Stimulated activated memory B cell treated with anti-CD40 and anti-IgM and Interleukin-4, amounts not matched to agents 10 μg/mL and 1 μg/mL and 100 μg/mL, for 72 hours (primary cell): ENCODE data around the gene ARHGAP24.
A peak's percentile ranks its signal among the peaks of the same experiment; 100 is the strongest.

ENCODE experiments used
- ATAC-seq: fragments of 150-1000 bp; cut with Tn5 transposase; 2 replicates; pipeline ENCODE4 v1.10.0; 2021
- H3K27ac Mint-ChIP-seq: one replicate; pipeline ENCODE4 v1.8.0; 2022; ENCODE audit warnings: mild to moderate bottlenecking, mixed read lengths
- H3K27me3 Mint-ChIP-seq: one replicate; pipeline ENCODE4 v1.8.0; 2022; ENCODE audit warnings: mixed read lengths
- H3K36me3 Mint-ChIP-seq: one replicate; pipeline ENCODE4 v1.8.0; 2022; ENCODE audit warnings: mixed read lengths
- H3K4me1 Mint-ChIP-seq: one replicate; pipeline ENCODE4 v1.8.0; 2022; ENCODE audit warnings: mixed read lengths
- H3K4me3 Mint-ChIP-seq: one replicate; pipeline ENCODE4 v1.8.0; 2022; ENCODE audit warnings: mild to moderate bottlenecking, moderate library complexity, mixed read lengths
- H3K9me3 Mint-ChIP-seq: one replicate; pipeline ENCODE4 v1.8.0; 2022; ENCODE audit warnings: mixed read lengths

The ARHGAP24 gene

GRCh38 chr4:85571008-85571407, 96.1 kb downstream of the ARHGAP24 start:
- Mint-ChIP-seq H3K27me3 (no peaks in the 10 kb centered on the region), H3K4me1 (peaks cover 28% of the 10 kb centered on the region)

GRCh38 chr4:85573270-85573669, 98.3 kb downstream of the ARHGAP24 start:
- Mint-ChIP-seq H3K4me3 (no peak overlapping the region), H3K27me3 (no peaks in the 10 kb centered on the region), H3K27ac (no peak overlapping the region), H3K36me3 (peaks cover 35% of the 10 kb centered on the region), H3K9me3 (no peaks in the 10 kb centered on the region), H3K4me1 (peaks cover 28% of the 10 kb centered on the region)
- no peak for ATAC-seq

More at GRCh38 chr4:85571008-85571407, 96.1 kb downstream of the ARHGAP24 start:
- Mint-ChIP-seq H3K9me3 (no peaks in the 10 kb centered on the region), H3K27ac (peak overlapping the region; percentile 88), H3K36me3 (peaks cover 24% of the 10 kb centered on the region), H3K4me3 (no peak overlapping the region)
- ATAC-seq = no peak

GRCh38 chr4:85577307-85577706, 102.4 kb downstream of the ARHGAP24 start:
- H3K27me3 Mint-ChIP-seq = no peaks in the 10 kb centered on the region
- no peak for ATAC-seq
- H3K4me3 Mint-ChIP-seq = no peak overlapping the region

GRCh38 chr4:85579942-85580341, 105.0 kb downstream of the ARHGAP24 start:
- no peak for ATAC-seq
- Mint-ChIP-seq H3K27me3 (no peaks in the 10 kb centered on the region), H3K27ac (no peak overlapping the region), H3K4me3 (no peak overlapping the region), H3K4me1 (peaks cover 15% of the 10 kb centered on the region), H3K9me3 (no peaks in the 10 kb centered on the region), H3K36me3 (peaks cover 30% of the 10 kb centered on the region)

More at GRCh38 chr4:85577307-85577706, 102.4 kb downstream of the ARHGAP24 start:
- Mint-ChIP-seq H3K4me1 (peaks cover 15% of the 10 kb centered on the region), H3K9me3 (no peaks in the 10 kb centered on the region), H3K27ac (no peak overlapping the region), H3K36me3 (peaks cover 30% of the 10 kb centered on the region)

GRCh38 chr4:85580489-85580888, 105.5 kb downstream of the ARHGAP24 start:
- Mint-ChIP-seq H3K27ac (no peak overlapping the region), H3K36me3 (peaks cover 30% of the 10 kb centered on the region), H3K4me3 (no peak overlapping the region), H3K9me3 (no peaks in the 10 kb centered on the region), H3K27me3 (no peaks in the 10 kb centered on the region), H3K4me1 (peaks cover 15% of the 10 kb centered on the region)
- ATAC-seq = no peak

GRCh38 chr4:85587952-85588351, 113.0 kb downstream of the ARHGAP24 start:
- Mint-ChIP-seq H3K4me3 (no peak overlapping the region), H3K27ac (peak overlapping the region; percentile 38), H3K27me3 (no peaks in the 10 kb centered on the region), H3K36me3 (peaks cover 28% of the 10 kb centered on the region), H3K9me3 (peaks cover 3% of the 10 kb centered on the region), H3K4me1 (peaks cover 37% of the 10 kb centered on the region)
- ATAC-seq = no peak

- Mint-ChIP-seq H3K4me1 (peaks cover 57% of the 10 kb centered on the region), H3K27ac (peak overlapping the region; percentile 27), H3K4me3 (no peak overlapping the region), H3K36me3 (peaks cover 37% of the 10 kb centered on the region), H3K9me3 (peaks cover 3% of the 10 kb centered on the region), H3K27me3 (no peaks in the 10 kb centered on the region)
- ATAC-seq = no peak
Observed at GRCh38 chr4:85591406-85592098, 116.6 kb downstream of the ARHGAP24 start.

- Mint-ChIP-seq H3K36me3 (peaks cover 41% of the 10 kb centered on the region), H3K27ac (peak overlapping the region; percentile 36), H3K9me3 (peaks cover 3% of the 10 kb centered on the region), H3K4me1 (peaks cover 49% of the 10 kb centered on the region), H3K4me3 (no peak overlapping the region), H3K27me3 (no peaks in the 10 kb centered on the region)
- ATAC-seq = no peak
Observed at GRCh38 chr4:85595098-85595775, 120.3 kb downstream of the ARHGAP24 start.

- Mint-ChIP-seq H3K27ac (peak overlapping the region; percentile 36), H3K27me3 (no peaks in the 10 kb centered on the region), H3K9me3 (peaks cover 3% of the 10 kb centered on the region), H3K4me3 (no peak overlapping the region), H3K4me1 (peaks cover 50% of the 10 kb centered on the region), H3K36me3 (peaks cover 43% of the 10 kb centered on the region)
- ATAC-seq = no peak
Observed at GRCh38 chr4:85595796-85596559, 121.0 kb downstream of the ARHGAP24 start.

GRCh38 chr4:85598936-85599335, 124.0 kb downstream of the ARHGAP24 start:
- no peak overlapping the region for H3K27ac Mint-ChIP-seq
- H3K27me3 Mint-ChIP-seq = no peaks in the 10 kb centered on the region
- peaks cover 16% of the 10 kb centered on the region for H3K36me3 Mint-ChIP-seq
- peaks cover 29% of the 10 kb centered on the region for H3K4me1 Mint-ChIP-seq
- no peaks in the 10 kb centered on the region for H3K9me3 Mint-ChIP-seq
- no peak overlapping the region for H3K4me3 Mint-ChIP-seq
- ATAC-seq = no peak

- Mint-ChIP-seq H3K9me3 (no peaks in the 10 kb centered on the region), H3K27me3 (no peaks in the 10 kb centered on the region), H3K4me1 (peaks cover 17% of the 10 kb centered on the region), H3K4me3 (no peak overlapping the region), H3K27ac (peak overlapping the region; percentile 8), H3K36me3 (peaks cover 7% of the 10 kb centered on the region)
- no peak for ATAC-seq
Observed at GRCh38 chr4:85600501-85600900, 125.6 kb downstream of the ARHGAP24 start.

GRCh38 chr4:85603437-85604336, 128.7 kb downstream of the ARHGAP24 start:
- peak; percentile 55 for ATAC-seq
- Mint-ChIP-seq H3K27ac (peak overlapping the region; percentile 68), H3K36me3 (peaks cover 13% of the 10 kb centered on the region), H3K9me3 (no peaks in the 10 kb centered on the region), H3K4me1 (peaks cover 48% of the 10 kb centered on the region), H3K4me3 (no peak overlapping the region), H3K27me3 (no peaks in the 10 kb centered on the region)

- Mint-ChIP-seq H3K9me3 (no peaks in the 10 kb centered on the region), H3K4me1 (peaks cover 48% of the 10 kb centered on the region), H3K27ac (peak overlapping the region; percentile 81), H3K4me3 (no peak overlapping the region), H3K36me3 (peaks cover 7% of the 10 kb centered on the region), H3K27me3 (no peaks in the 10 kb centered on the region)
- no peak for ATAC-seq
Observed at GRCh38 chr4:85606505-85606904, 131.6 kb downstream of the ARHGAP24 start.

GRCh38 chr4:85607624-85608023, 132.7 kb downstream of the ARHGAP24 start:
- no peaks in the 10 kb centered on the region for H3K27me3 Mint-ChIP-seq
- peaks cover 7% of the 10 kb centered on the region for H3K36me3 Mint-ChIP-seq
- H3K9me3 Mint-ChIP-seq = no peaks in the 10 kb centered on the region
- peak overlapping the region; percentile 50 for H3K4me3 Mint-ChIP-seq
- peak; percentile 92 for ATAC-seq
- peak overlapping the region; percentile 81 for H3K27ac Mint-ChIP-seq
- H3K4me1 Mint-ChIP-seq = peaks cover 48% of the 10 kb centered on the region
